KMS-11 (cell line): ENCODE results near the gene MGMT.

Experiments
- H2AFZ ChIP-seq: fragments of 200-600 bp; sonication (generic); 2 replicates; pipeline ENCODE4 v1.6.1; 2016; ENCODE audit warnings: antibody characterized with exemption, mixed run types, low read depth
- H3K27ac ChIP-seq: fragments of 200-600 bp; sonication (generic); 2 replicates; pipeline ENCODE4 v1.6.1; 2016; ENCODE audit warnings: mild to moderate bottlenecking, mixed run types
- H3K27me3 ChIP-seq: fragments of 200-600 bp; sonication (generic); 2 replicates; pipeline ENCODE4 v1.6.1; 2017; ENCODE audit warnings: mild to moderate bottlenecking, low read depth, mixed run types, moderate library complexity; ENCODE audit not compliant: insufficient read depth
- H3K36me3 ChIP-seq: fragments of 200-600 bp; sonication (generic); 2 replicates; pipeline ENCODE4 v1.6.1; 2017; ENCODE audit warnings: mild to moderate bottlenecking, mixed run types; ENCODE audit not compliant: insufficient read depth
- H3K4me1 ChIP-seq: fragments of 200-600 bp; sonication (generic); 2 replicates; pipeline ENCODE4 v1.6.1; 2016; ENCODE audit warnings: mild to moderate bottlenecking, low read depth, mixed run types; ENCODE audit not compliant: poor library complexity, severe bottlenecking
- H3K4me2 ChIP-seq: fragments of 200-600 bp; sonication (generic); 2 replicates; pipeline ENCODE4 v1.7.0; 2016; ENCODE audit warnings: mild to moderate bottlenecking, mixed run types
- H3K4me3 ChIP-seq: fragments of 200-600 bp; sonication (generic); IDR thresholded peaks from 2 replicates; pipeline ENCODE4 v1.6.1; 2017; ENCODE audit warnings: low read depth, low read length, mixed read lengths; ENCODE audit not compliant: insufficient read depth
- H3K79me2 ChIP-seq: fragments of 200-600 bp; sonication (generic); 2 replicates; pipeline ENCODE4 v1.6.1; 2016; ENCODE audit warnings: low read depth, mixed run types; ENCODE audit not compliant: insufficient read depth
- H3K9ac ChIP-seq: fragments of 200-600 bp; sonication (generic); 2 replicates; pipeline ENCODE4 v1.6.1; 2016; ENCODE audit warnings: mild to moderate bottlenecking, mixed run types
- H4K20me1 ChIP-seq: fragments of 200-600 bp; sonication (generic); 2 replicates; pipeline ENCODE4 v1.6.1; 2016; ENCODE audit warnings: mild to moderate bottlenecking, mixed run types; ENCODE audit not compliant: insufficient read depth
- CTCF ChIP-seq: fragments of 200-600 bp; sonication (generic); conservative IDR thresholded peaks from 2 replicates; pipeline ENCODE4 v1.6.1; 2017; ENCODE audit warnings: low read depth, mild to moderate bottlenecking, antibody characterized with exemption, low read length, moderate library complexity, mixed read lengths

Gene MGMT

GRCh38 chr10:129538236-129538635 is 71.2 kb downstream of the MGMT start:
- Histone ChIP-seq H3K27me3 (no peaks in the 10 kb centered on the region), H3K4me3 (no peak overlapping the region), H3K4me1 (no peaks in the 10 kb centered on the region), H3K4me2 (no peak overlapping the region), H2AFZ (no peak overlapping the region), H3K79me2 (no peaks in the 10 kb centered on the region), H4K20me1 (no peaks in the 10 kb centered on the region), H3K27ac (no peak overlapping the region), H3K36me3 (no peaks in the 10 kb centered on the region), H3K9ac (no peak overlapping the region)
- no peak for TF ChIP-seq CTCF

GRCh38 chr10:129541200-129541599 is 74.2 kb downstream of the MGMT start:
- Histone ChIP-seq H3K4me3 (no peak overlapping the region), H3K4me1 (no peaks in the 10 kb centered on the region), H3K27me3 (no peaks in the 10 kb centered on the region), H3K4me2 (no peak overlapping the region), H3K9ac (no peak overlapping the region), H3K27ac (no peak overlapping the region), H3K79me2 (no peaks in the 10 kb centered on the region), H3K36me3 (no peaks in the 10 kb centered on the region), H4K20me1 (no peaks in the 10 kb centered on the region), H2AFZ (no peak overlapping the region)
- TF ChIP-seq CTCF: no peak

GRCh38 chr10:129541748-129542487 is 74.9 kb downstream of the MGMT start:
- Histone ChIP-seq H3K27me3 (no peaks in the 10 kb centered on the region), H3K27ac (no peak overlapping the region), H3K36me3 (no peaks in the 10 kb centered on the region), H3K79me2 (no peaks in the 10 kb centered on the region), H4K20me1 (no peaks in the 10 kb centered on the region), H3K4me2 (no peak overlapping the region), H3K9ac (no peak overlapping the region), H2AFZ (no peak overlapping the region), H3K4me3 (no peak overlapping the region), H3K4me1 (no peaks in the 10 kb centered on the region)
- TF ChIP-seq CTCF: no peak

GRCh38 chr10:129542589-129542988 is 75.5 kb downstream of the MGMT start:
- H3K4me3 ChIP-seq: no peak overlapping the region
- no peaks in the 10 kb centered on the region for H3K79me2 ChIP-seq
- H3K9ac ChIP-seq: no peak overlapping the region
- H3K4me1 ChIP-seq: no peaks in the 10 kb centered on the region
- no peaks in the 10 kb centered on the region for H3K36me3 ChIP-seq
- no peak overlapping the region for H3K27ac ChIP-seq
- H2AFZ ChIP-seq: no peak overlapping the region
- H3K4me2 ChIP-seq: no peak overlapping the region
- H4K20me1 ChIP-seq: no peaks in the 10 kb centered on the region
- no peak for TF ChIP-seq CTCF
- H3K27me3 ChIP-seq: no peaks in the 10 kb centered on the region
